Loucy (cell line): ENCODE data around the gene SLC39A3.
A peak's percentile ranks its signal among the peaks of the same experiment; 100 is the strongest.

Experiments used
- H2AFZ ChIP-seq: fragments of 200-600 bp; sonication (generic); 2 replicates; pipeline ENCODE4 v1.6.0; 2016; ENCODE audit warnings: antibody characterized with exemption, mild to moderate bottlenecking, low read length, moderate library complexity
- H3F3A ChIP-seq: fragments of 200-600 bp; 2 replicates; pipeline ENCODE4 v1.6.0; 2016; ENCODE audit warnings: antibody characterized with exemption, low read depth, mild to moderate bottlenecking
- H3K27me3 ChIP-seq: fragments of 200-600 bp; sonication (generic); 2 replicates; pipeline ENCODE4 v1.6.1; 2014; ENCODE audit warnings: low read length, mild to moderate bottlenecking; ENCODE audit not compliant: insufficient read depth, poor library complexity, severe bottlenecking
- H3K36me3 ChIP-seq: fragments of 200-600 bp; sonication (generic); 2 replicates; pipeline ENCODE4 v1.6.1; 2016; ENCODE audit warnings: low read length; ENCODE audit not compliant: insufficient read depth
- H3K4me1 ChIP-seq: fragments of 200-600 bp; sonication (generic); 2 replicates; pipeline ENCODE4 v1.5.1; 2014; ENCODE audit warnings: low read length, mild to moderate bottlenecking; ENCODE audit not compliant: insufficient read depth, poor library complexity, severe bottlenecking
- H3K4me2 ChIP-seq: fragments of 200-600 bp; sonication (generic); 2 replicates; pipeline ENCODE4 v1.6.0; 2014; ENCODE audit warnings: antibody characterized with exemption, low read length, low read depth, mild to moderate bottlenecking; ENCODE audit not compliant: poor library complexity, severe bottlenecking
- H3K4me3 ChIP-seq: fragments of 200-600 bp; sonication (generic); 2 replicates; pipeline ENCODE4 v1.5.1; 2014; ENCODE audit warnings: low read length, mild to moderate bottlenecking, mixed read lengths; ENCODE audit not compliant: poor library complexity, severe bottlenecking
- H3K79me2 ChIP-seq: fragments of 200-600 bp; sonication (generic); 2 replicates; pipeline ENCODE4 v1.6.1; 2014; ENCODE audit warnings: low read length; ENCODE audit not compliant: insufficient read depth
- H3K9ac ChIP-seq: fragments of 200-600 bp; sonication (generic); 2 replicates; pipeline ENCODE4 v1.6.0; 2014; ENCODE audit warnings: mild to moderate bottlenecking, low read depth, low read length, moderate library complexity; ENCODE audit not compliant: poor library complexity, severe bottlenecking
- H3K9me2 ChIP-seq: fragments of 200-600 bp; sonication (generic); replicated peaks from 2 replicates; pipeline ENCODE4 v1.6.1; 2016; ENCODE audit warnings: low read depth, low read length, mixed read lengths
- H3K9me3 ChIP-seq: fragments of 200-600 bp; sonication (generic); 2 replicates; pipeline ENCODE4 v1.6.1; 2014; ENCODE audit warnings: mild to moderate bottlenecking, antibody characterized with exemption, low read length, low read depth; ENCODE audit not compliant: insufficient read depth
- H4K20me1 ChIP-seq: fragments of 200-600 bp; sonication (generic); 2 replicates; pipeline ENCODE4 v1.6.0; 2014; ENCODE audit warnings: antibody characterized with exemption, low read length, mild to moderate bottlenecking; ENCODE audit not compliant: insufficient read depth, poor library complexity, severe bottlenecking
- CTCF ChIP-seq: fragments of 200-600 bp; sonication (generic); conservative IDR thresholded peaks from 2 replicates; pipeline ENCODE4 v1.5.1; 2014; ENCODE audit warnings: mild to moderate bottlenecking, antibody characterized with exemption, low read length
- EZH2phosphoT487 ChIP-seq: fragments of 200-600 bp; IDR thresholded peaks from 2 replicates; pipeline ENCODE4 v1.6.1; 2018; ENCODE audit warnings: antibody characterized with exemption, mild to moderate bottlenecking, moderate library complexity, borderline replicate concordance

Gene SLC39A3

GRCh38 chr19:2703077-2703437 lies 36.8 kb downstream of the SLC39A3 start:
- Histone ChIP-seq H3K27me3 (peaks cover 4% of the 10 kb centered on the region), H2AFZ (no peak overlapping the region), H4K20me1 (no peaks in the 10 kb centered on the region), H3K79me2 (no peaks in the 10 kb centered on the region), H3F3A (peaks cover 3% of the 10 kb centered on the region; the same call in 1 of the 2 replicates), H3K9me3 (no peaks in the 10 kb centered on the region), H3K4me3 (peak overlapping the region; percentile 6), H3K9me2 (no peaks in the 10 kb centered on the region), H3K4me2 (no peak overlapping the region), H3K36me3 (no peaks in the 10 kb centered on the region), H3K4me1 (peaks cover 6% of the 10 kb centered on the region), H3K9ac (no peak overlapping the region)
- TF ChIP-seq EZH2phosphoT487 (no peak), CTCF (no peak)

- TF ChIP-seq CTCF (no peak), EZH2phosphoT487 (no peak)
- no peaks in the 10 kb centered on the region for H3K9me3 ChIP-seq
- peaks cover 3% of the 10 kb centered on the region; the same call in 1 of the 2 replicates for H3F3A ChIP-seq
- H3K4me1 ChIP-seq: peaks cover 6% of the 10 kb centered on the region
- H3K36me3 ChIP-seq: no peaks in the 10 kb centered on the region
- no peaks in the 10 kb centered on the region for H3K79me2 ChIP-seq
- peak within 1 kb of the TSS; percentile 83 for H2AFZ ChIP-seq
- no peaks in the 10 kb centered on the region for H4K20me1 ChIP-seq
- H3K4me3 ChIP-seq: peak within 1 kb of the TSS; percentile 74
- H3K9ac ChIP-seq: peak within 1 kb of the TSS; percentile 64
- H3K9me2 ChIP-seq: no peaks in the 10 kb centered on the region
- H3K4me2 ChIP-seq: peak within 1 kb of the TSS; percentile 78
- peaks cover 4% of the 10 kb centered on the region for H3K27me3 ChIP-seq
Measured at GRCh38 chr19:2702170-2703076, 37.4 kb downstream of the SLC39A3 start, which contains the start of gene GNG7. TSS of gene GNG7 (minus strand) at chr19:2702694. CDS start at chr19:2520688, 182,006 bp downstream.

GRCh38 chr19:2701361-2702169 lies 38.3 kb downstream of the SLC39A3 start:
- Histone ChIP-seq H3K4me3 (peak overlapping the region; percentile 74), H2AFZ (no peak overlapping the region), H3F3A (peaks cover 3% of the 10 kb centered on the region; the same call in 1 of the 2 replicates), H3K79me2 (no peaks in the 10 kb centered on the region), H3K9ac (peak overlapping the region; percentile 64), H3K9me3 (no peaks in the 10 kb centered on the region), H3K4me1 (peaks cover 6% of the 10 kb centered on the region), H3K27me3 (peaks cover 4% of the 10 kb centered on the region), H4K20me1 (no peaks in the 10 kb centered on the region), H3K36me3 (no peaks in the 10 kb centered on the region), H3K4me2 (peak overlapping the region; percentile 78), H3K9me2 (no peaks in the 10 kb centered on the region)
- TF ChIP-seq EZH2phosphoT487 (no peak), CTCF (no peak)
